HepG2 (cell line): Measurements from ENCODE around the gene NUF2. TPM values are rescaled to one million over a fixed set of nuclear protein-coding genes. Genes with fewer than 3 reads are reported as not detected.

Experiments
- ATAC-seq: fragments of 200-7000 bp; cut with Tn5 transposase; 3 replicates; pipeline ENCODE4 v1.9.1; 2020; ENCODE audit warnings: mild to moderate bottlenecking, moderate library complexity
- BruUV-seq: library from RNA; stranded (reverse); fragments of 400-500 nt; replicated peaks from 2 replicates; lab custom pipeline; 2021; lab: Mats Ljungman, UMichigan
- CTCF ChIA-PET: fragments of 300-600 bp; formaldehyde crosslinking; extraction: SDS; loops from one replicate; lab custom pipeline; 2021; ENCODE audit warnings: low total read pairs, inconsistent platforms, low intra/inter-chr PET ratio; lab: Yijun Ruan, JAX
- POLR2A ChIA-PET: fragments of 350-600 bp; sonication (Branson Sonifier 250); formaldehyde crosslinking; loops from one replicate; lab custom pipeline; 2020; ENCODE audit warnings: antibody characterized with exemption, inconsistent platforms; lab: Yijun Ruan, JAX
- DNase-seq: peaks from one replicate; pipeline ENCODE4 v3.0.0-alpha.2; 2015; ENCODE audit warnings: low spot score
- FAIRE-seq: peaks from 3 replicates; lab custom pipeline; 2011; peaks lifted over from hg19 to GRCh38; lab: Jason Lieb, UNC
- H2AFZ ChIP-seq: one replicate; pipeline ENCODE4 v1.6.1; 2011; ENCODE audit warnings: low read length, inconsistent platforms
- H3K27ac ChIP-seq: fragments of 300-600 bp; 3 replicates; pipeline ENCODE4 v1.8.0; 2011; ENCODE audit warnings: mixed run types, mild to moderate bottlenecking, mixed read lengths, low read length, inconsistent platforms; ENCODE audit not compliant: insufficient read depth; ENCODE audit errors: extremely low read length
- H3K27me3 ChIP-seq, 2 experiments: fragments of 200-600 bp in 1 of 2; 2 replicates in 1 of 2; 3 replicates in 1 of 2; pipeline versions ENCODE4 v1.6.0 to v1.8.0; 2011; ENCODE audit warnings: low read length in 2 of 2, mild to moderate bottlenecking in 2 of 2, moderate library complexity in 2 of 2, inconsistent platforms in 1 of 2; ENCODE audit not compliant: insufficient read depth in 2 of 2, control insufficient read depth in 1 of 2
- H3K36me3 ChIP-seq, 2 experiments: fragments of 200-600 bp in 1 of 2; replicated peaks in 1 of 2; 2 replicates in 1 of 2; 3 replicates in 1 of 2; pipeline versions ENCODE4 v1.5.1 to v1.8.0; 2011; ENCODE audit warnings: low read length in 2 of 2, inconsistent platforms in 1 of 2; ENCODE audit not compliant: insufficient read depth in 2 of 2, control insufficient read depth in 1 of 2
- H3K4me1 ChIP-seq: 2 replicates; pipeline ENCODE4 v1.5.1; 2012; ENCODE audit warnings: low read length, inconsistent platforms; ENCODE audit not compliant: insufficient read depth
- H3K4me2 ChIP-seq: 2 replicates; pipeline ENCODE4 v1.6.0; 2011; ENCODE audit warnings: low read depth, low read length, inconsistent platforms
- H3K4me3 ChIP-seq, 3 experiments: fragments of 200-600 bp in 1 of 3; sonication (generic), shearing (Covaris generic) in 1 of 3; replicated peaks in 1 of 3; 2 replicates each; pipeline ENCODE4 v1.5.1; 2011 to 2016; ENCODE audit warnings: low read length in 3 of 3, inconsistent platforms in 2 of 3, low read depth in 2 of 3, mild to moderate bottlenecking in 2 of 3, control low read depth in 1 of 3, mixed read lengths in 1 of 3; ENCODE audit not compliant: insufficient read depth in 1 of 3
- H3K79me2 ChIP-seq: one replicate; pipeline ENCODE4 v1.6.1; 2011; ENCODE audit warnings: low read length, inconsistent platforms; ENCODE audit not compliant: insufficient read depth
- H3K9ac ChIP-seq: 2 replicates; pipeline ENCODE4 v1.6.0; 2011; ENCODE audit warnings: mild to moderate bottlenecking, low read depth, low read length, inconsistent platforms; ENCODE audit not compliant: insufficient read depth
- H3K9me3 ChIP-seq: 2 replicates; pipeline ENCODE4 v1.5.1; 2012; ENCODE audit warnings: mild to moderate bottlenecking, low read length
- H4K20me1 ChIP-seq: 2 replicates; pipeline ENCODE4 v1.6.0; 2011; ENCODE audit warnings: inconsistent platforms, mild to moderate bottlenecking, low read length, moderate library complexity; ENCODE audit not compliant: insufficient read depth
- ARID3A ChIP-seq: IDR thresholded peaks from 2 replicates; pipeline ENCODE4 v1.6.1; 2012; ENCODE audit warnings: low read depth, low read length, improper control_type of control experiment
- ATF7 ChIP-seq, 2 experiments: fragments of 450-650 bp in 1 of 2; sonication (generic) in 1 of 2; formaldehyde crosslinking in 1 of 2; IDR thresholded peaks; 2 replicates each; pipeline versions ENCODE4 v1.4.0 to v1.6.1; 2016 to 2020; ENCODE audit warnings: antibody characterized with exemption in 1 of 2, mild to moderate bottlenecking in 1 of 2, missing genetic modification reagents in 1 of 2
- NR0B2 ChIP-seq: sonication (generic); formaldehyde crosslinking; IDR thresholded peaks from 2 replicates; pipeline ENCODE4 v1.4.0; 2020; ENCODE audit warnings: mild to moderate bottlenecking, missing genetic modification reagents
- REXO4 ChIP-seq: sonication (generic); formaldehyde crosslinking; IDR thresholded peaks from 2 replicates; pipeline ENCODE4 v1.8.0; 2022; ENCODE audit warnings: missing genetic modification reagents, mild to moderate bottlenecking, borderline replicate concordance
- ZSCAN30 ChIP-seq: sonication (generic); formaldehyde crosslinking; IDR thresholded peaks from 2 replicates; pipeline ENCODE4 v1.5.0; 2020; ENCODE audit warnings: mild to moderate bottlenecking, missing genetic modification reagents
- WGBS: methylation state at CpG from one replicate; pipeline ENCODE4 v1.1.6; 2017; ENCODE audit warnings: low lambda C conversion rate; 5-methylcytosine and 5-hydroxymethylcytosine counted together
- in situ Hi-C: cut with HindIII; loops from 2 replicates; pipeline ENCODE4 v1.10.0; 2017; ENCODE audit warnings: low pct_unique_long_range_greater_than_20kb; ENCODE audit not compliant: extremely low pct_ligation_motif_present
- intact Hi-C: fragments of 100-400 bp; cut with micrococcal nuclease; formaldehyde crosslinking; loops from one replicate; pipeline ENCODE4 v1.10.0; 2022; ENCODE audit not compliant: unreplicated experiment
- polyA plus RNA-seq, 8 experiments: library from polyadenylated mRNA; depleted of rRNA in 3 of 8; stranded (reverse) in 7 of 8; unstranded in 1 of 8; fragments of >200 nt; fragmentation: Illumina TruSeq in 4 of 8; extraction: Trizol in 4 of 8; gene quantifications; 2 replicates each; pipeline versions ENCODE4 v1.2.1 to v1.2.3, GENCODE V29; 2011 to 2016; ENCODE audit warnings: low read depth in 4 of 8, missing spikeins in 1 of 8, mixed read lengths in 1 of 8; ENCODE audit not compliant: insufficient read depth in 1 of 8
- total RNA-seq, 5 experiments: library from RNA; depleted of rRNA; stranded (reverse); fragments of >200 nt; fragmentation: Illumina TruSeq; extraction: Trizol; gene quantifications; 2 replicates each; pipeline ENCODE4 v1.2.3, GENCODE V29; 2016; ENCODE audit warnings: low read depth in 1 of 5

Gene NUF2
- total and polyA plus RNA-seq, 2 of the 13 experiments (the other 11 are each of a cell fraction or from before 2014, with no cell fraction given) = 26.0 to 39.4 TPM

- TF ChIP-seq ARID3A = no peak
- TF ChIP-seq REXO4 = no peak
Measured at GRCh38 chr1:163346326-163346870, 24.6 kb downstream of the NUF2 start (continued).

- no peak overlapping the region for H3K4me3 ChIP-seq
- intact Hi-C loops (no loop called here), in situ Hi-C loops (no loop called here)
- no peak overlapping the region for H3K4me2 ChIP-seq
- H4K20me1 ChIP-seq = no peaks in the 10 kb centered on the region
- H3K27ac ChIP-seq = no peak overlapping the region
- no peaks in the 10 kb centered on the region for H3K4me1 ChIP-seq
- H3K79me2 ChIP-seq = no peaks in the 10 kb centered on the region
- DNase-seq = no peak
- no peak for TF ChIP-seq ZSCAN30 (CRISPR knock-in tag)
- CTCF ChIA-PET = no interaction called here
- peaks cover 0 to 26% of the 10 kb centered on the region in 2 experiments; a peak in 3 of 5 replicates for H3K36me3 ChIP-seq
- POLR2A ChIA-PET = no interaction called here
- BruUV-seq = no TSS peak
- WGBS = 98% methylated on average over 2 of the region's 2 CpGs
- ATAC-seq = no peak
- no peak overlapping the region for H2AFZ ChIP-seq
- no peaks in the 10 kb centered on the region for H3K27me3 ChIP-seq
- no peak for FAIRE-seq
- H3K9me3 ChIP-seq = no peaks in the 10 kb centered on the region
- no peak overlapping the region for H3K9ac ChIP-seq
Measured at GRCh38 chr1:163347106-163347505, 25.4 kb downstream of the NUF2 start.

GRCh38 chr1:163351912-163352311 lies 30.2 kb downstream of the NUF2 start:
- H3K79me2 ChIP-seq = no peaks in the 10 kb centered on the region
- DNase-seq (no peak), ATAC-seq (no peak), FAIRE-seq (no peak)
- H3K4me2 ChIP-seq = no peak overlapping the region
- H3K9ac ChIP-seq = no peak overlapping the region
- in situ Hi-C loops = no loop called here
- no peaks in the 10 kb centered on the region for H3K9me3 ChIP-seq
- BruUV-seq = no TSS peak
- H2AFZ ChIP-seq = no peak overlapping the region
- H3K36me3 ChIP-seq = peaks cover 1 to 14% of the 10 kb centered on the region in 2 experiments; a peak in 3 of 5 replicates
- no peak overlapping the region for H3K4me3 ChIP-seq
- no peak overlapping the region for H3K27ac ChIP-seq
- ChIA-PET POLR2A (no interaction called here), CTCF (no interaction called here)
- intact Hi-C loops = no loop called here
- WGBS = 95% methylated on average over 2 of the region's 2 CpGs
- H3K27me3 ChIP-seq = no peaks in the 10 kb centered on the region
- no peaks in the 10 kb centered on the region for H3K4me1 ChIP-seq
- H4K20me1 ChIP-seq = no peaks in the 10 kb centered on the region
- TF ChIP-seq ATF7 (IDR thresholded peaks at IDR 0.05) = peak; percentile 31
- no peak for TF ChIP-seq ATF7 (CRISPR knock-in tag; IDR thresholded peaks at IDR 0.05)
- TF ChIP-seq NR0B2 (CRISPR knock-in tag) = no peak
